Chondrocyte (in vitro differentiated cells): ENCODE measurements around the gene VAV2. TPM values are rescaled to one million over a fixed set of nuclear protein-coding genes. Genes with fewer than 3 reads are reported as not detected.
A peak's percentile ranks its signal among the peaks of the same experiment; 100 is the strongest.
"Not testable (repeated sequence)": the region's sequence is repeated elsewhere in the genome, so short reads cannot be mapped to it uniquely, and the experiment has no call there.

Experiments used
- DNase-seq: peaks from one replicate; pipeline ENCODE4 v3.0.0; 2021; ENCODE audit warnings: mixed read lengths, low spot score
- H3K27ac Mint-ChIP-seq: one replicate; pipeline ENCODE4 v1.8.0; 2021; ENCODE audit warnings: mild to moderate bottlenecking, moderate library complexity, mixed read lengths; ENCODE audit not compliant: unreplicated experiment
- H3K27me3 Mint-ChIP-seq: 2 replicates; pipeline ENCODE4 v1.8.0; 2021; ENCODE audit warnings: low read depth, mixed read lengths
- H3K36me3 Mint-ChIP-seq: 2 replicates; pipeline ENCODE4 v1.8.0; 2021; ENCODE audit warnings: low read depth, mixed read lengths
- H3K4me1 Mint-ChIP-seq: 2 replicates; pipeline ENCODE4 v1.8.0; 2021; ENCODE audit warnings: low read depth, mild to moderate bottlenecking, mixed read lengths
- H3K4me3 Mint-ChIP-seq: one replicate; pipeline ENCODE4 v1.8.0; 2021; ENCODE audit warnings: mild to moderate bottlenecking, moderate library complexity, mixed read lengths; ENCODE audit not compliant: unreplicated experiment
- H3K9me3 Mint-ChIP-seq: 2 replicates; pipeline ENCODE4 v1.8.0; 2021; ENCODE audit warnings: low read depth, mixed read lengths
- CTCF ChIP-seq: fragments of 200-600 bp; sonication (generic); IDR thresholded peaks from 2 replicates; pipeline ENCODE4 v1.5.0; 2021; ENCODE audit warnings: antibody characterized with exemption, mild to moderate bottlenecking, moderate library complexity
- total RNA-seq: library from RNA; stranded (reverse); gene quantifications from 3 replicates; pipeline ENCODE4 v1.2.1, GENCODE V29; 2021

Gene VAV2
- total RNA-seq, 1 donor from 2014 or later = 17.7 TPM

- no peaks in the 10 kb centered on the region for H3K36me3 Mint-ChIP-seq
- peaks cover 34% of the 10 kb centered on the region for H3K4me1 Mint-ChIP-seq
- H3K27ac Mint-ChIP-seq = peak overlapping the region; percentile 90
- peak; percentile 86 for DNase-seq
- H3K27me3 Mint-ChIP-seq = no peaks in the 10 kb centered on the region
- H3K4me3 Mint-ChIP-seq = peak overlapping the region; percentile 87
- no peaks in the 10 kb centered on the region for H3K9me3 Mint-ChIP-seq
- no peak for TF ChIP-seq CTCF
Observed at GRCh38 chr9:133990366-133991213, 1.5 kb downstream of the VAV2 start.

- Mint-ChIP-seq H3K27me3 (no peaks in the 10 kb centered on the region), H3K4me3 (peak overlapping the region; percentile 87), H3K9me3 (no peaks in the 10 kb centered on the region), H3K27ac (no peak overlapping the region), H3K4me1 (peaks cover 30% of the 10 kb centered on the region), H3K36me3 (no peaks in the 10 kb centered on the region)
- no peak for TF ChIP-seq CTCF
- DNase-seq = peak; percentile 77
Observed at GRCh38 chr9:133989625-133990365, 2.3 kb downstream of the VAV2 start.

- not testable (repeated sequence) for H3K9me3 Mint-ChIP-seq, H3K27ac Mint-ChIP-seq, H3K36me3 Mint-ChIP-seq, H3K4me3 Mint-ChIP-seq, H3K27me3 Mint-ChIP-seq
- H3K4me1 Mint-ChIP-seq = peaks cover 24% of the 10 kb centered on the region
- DNase-seq = peak; percentile 35
Observed at GRCh38 chr9:133988771-133989170, 3.4 kb downstream of the VAV2 start.

GRCh38 chr9:133987946-133988665, 4.0 kb downstream of the VAV2 start:
- H3K27ac Mint-ChIP-seq = no peak overlapping the region
- peaks cover 20% of the 10 kb centered on the region for H3K4me1 Mint-ChIP-seq
- H3K4me3 Mint-ChIP-seq = no peak overlapping the region
- peak; percentile 41 for DNase-seq
- no peaks in the 10 kb centered on the region for H3K36me3 Mint-ChIP-seq
- no peaks in the 10 kb centered on the region for H3K27me3 Mint-ChIP-seq
- no peaks in the 10 kb centered on the region for H3K9me3 Mint-ChIP-seq
- no peak for TF ChIP-seq CTCF

GRCh38 chr9:133987446-133987788, 4.7 kb downstream of the VAV2 start:
- DNase-seq = peak; percentile 73
- H3K27me3 Mint-ChIP-seq = no peaks in the 10 kb centered on the region
- no peak overlapping the region for H3K27ac Mint-ChIP-seq
- no peak for TF ChIP-seq CTCF
- no peak overlapping the region for H3K4me3 Mint-ChIP-seq
- H3K4me1 Mint-ChIP-seq = peaks cover 20% of the 10 kb centered on the region
- no peaks in the 10 kb centered on the region for H3K9me3 Mint-ChIP-seq
- H3K36me3 Mint-ChIP-seq = no peaks in the 10 kb centered on the region
